B cell (primary cell): ENCODE data around the gene OR10G6.

Experiments
- CTCF ChIP-seq: fragments of 200-600 bp; IDR thresholded peaks from one replicate; pipeline ENCODE4 v1.8.0; 2022; ENCODE audit warnings: antibody characterized with exemption, mild to moderate bottlenecking
- EZH2 ChIP-seq: IDR thresholded peaks from 2 replicates; pipeline ENCODE4 v1.6.1; 2012; ENCODE audit warnings: borderline replicate concordance, low read depth, mild to moderate bottlenecking, moderate library complexity, low read length; ENCODE audit not compliant: insufficient read depth, poor library complexity, severe bottlenecking

DNA sequence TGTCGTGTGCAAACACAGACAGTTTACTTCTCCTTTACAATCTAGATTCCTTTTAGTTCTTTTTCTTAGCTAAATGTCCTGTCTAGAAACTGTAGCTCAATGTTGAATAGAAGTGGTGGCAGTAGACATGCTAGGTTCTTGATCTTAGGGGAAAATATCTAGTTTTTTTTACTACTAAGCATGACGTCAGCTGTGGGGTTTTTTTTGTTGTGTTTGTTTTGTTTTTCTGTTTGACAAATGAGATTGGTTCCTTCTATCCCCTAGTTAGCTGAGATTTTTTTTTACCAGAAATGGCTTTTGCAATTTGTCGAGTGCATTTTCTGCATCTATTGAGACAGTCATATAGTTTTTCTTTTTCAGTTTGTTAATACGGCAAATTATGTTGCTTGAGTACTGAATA, 48.5 kb upstream of the OR10G6 start:
- TF ChIP-seq CTCF (no peak), EZH2 (no peak)
